ENCODE results near the gene PRDX5.
A peak's percentile ranks its signal among the peaks of the same experiment; 100 is the strongest.

Gene PRDX5

GRCh38 chr11:64305691-64306562 lies 12.0 kb upstream of the PRDX5 start:
- ChIA-PET CTCF (interaction anchor here (0.6 to 5.8 kb wide), 9 partner anchors 24 to 301 kb away, joined by 3 to 63 read pairs (median 3); no protein-coding TSS in a partner anchor), POLR2A (interaction anchor here (0.6 to 3.6 kb wide), 6 partner anchors 12 to 1192 kb away, joined by 3 to 43 read pairs (median 12); partner anchors contain the start of genes NUDT22, PRDX5, STIP1 and TRMT112)
- Histone ChIP-seq H3K9me3 (ENCODE audit: control insufficient read depth, insufficient read depth, low read depth, low read length) (no peaks in the 10 kb centered on the region), H3K27ac (ENCODE audit: extremely low read depth, low read depth, low read length) (peak overlapping the region; percentile 59; the same call in 1 of the 2 replicates), H3K4me1 (ENCODE audit: control insufficient read depth, insufficient read depth, low read length) (no peaks in the 10 kb centered on the region), H3K36me3 (ENCODE audit: control insufficient read depth in 2 of 2, insufficient read depth in 1 of 2, low read length in 2 of 2) (peaks cover 0 to 5% of the 10 kb centered on the region in 2 experiments; a peak in 1 of 3 replicates), H3K4me3 (ENCODE audit: low read depth, low read length) (peak overlapping the region; percentile 62)
- TF ChIP-seq ZXDB (tag by site-specific recombination; IDR thresholded peaks at IDR 0.05) (0 out of 2 replicates have a peak, but pooled peaks have one; percentile 51), ZNF335 (tag by site-specific recombination; conservative IDR thresholded peaks at IDR 0.05) (peak; percentile 70), ZBTB20 (tag by site-specific recombination; IDR thresholded peaks at IDR 0.05) (peak; percentile 89), ZBTB8A (tag by site-specific recombination; IDR thresholded peaks at IDR 0.05) (0 out of 2 replicates have a peak, but pooled peaks have one; percentile 11), GLIS1 (tag by site-specific recombination; IDR thresholded peaks at IDR 0.05) (peak; percentile 89), ZNF341 (tag by site-specific recombination; IDR thresholded peaks at IDR 0.05; ENCODE audit: low read depth) (peak; percentile 44), ZNF19 (tag by site-specific recombination; IDR thresholded peaks at IDR 0.05; ENCODE audit: low read depth) (no peak), REPIN1 (tag by site-specific recombination; IDR thresholded peaks at IDR 0.05; ENCODE audit: low read depth) (no peak), SP2 (tag by site-specific recombination; IDR thresholded peaks at IDR 0.05) (peak; percentile 52; the same call in 1 of the 2 replicates), HOXC10 (CRISPR knock-in tag; IDR thresholded peaks at IDR 0.05) (no peak), ZIC2 (tag by site-specific recombination; IDR thresholded peaks at IDR 0.05) (peak; percentile 50; the same call in 1 of the 2 replicates), SP3 (tag by site-specific recombination; IDR thresholded peaks at IDR 0.05) (peak; percentile 72), ZNF366 (tag by site-specific recombination; conservative IDR thresholded peaks at IDR 0.05) (0 out of 2 replicates have a peak, but pooled peaks have one; percentile 9), ZNF394 (tag by site-specific recombination; IDR thresholded peaks at IDR 0.05; ENCODE audit: borderline replicate concordance) (0 out of 2 replicates have a peak, but pooled peaks have one; percentile 9), ZNF596 (tag by site-specific recombination; IDR thresholded peaks at IDR 0.05) (0 out of 2 replicates have a peak, but pooled peaks have one; percentile 8), ZNF398 (tag by site-specific recombination; IDR thresholded peaks at IDR 0.05) (peak; percentile 76), ZNF692 (tag by site-specific recombination; IDR thresholded peaks at IDR 0.05) (peak; percentile 38; the same call in 1 of the 2 replicates), ZFP37 (tag by site-specific recombination; IDR thresholded peaks at IDR 0.05) (no peak), KLF10 (tag by site-specific recombination; IDR thresholded peaks at IDR 0.05) (peak; percentile 10; the same call in 1 of the 2 replicates), ZFHX2 (tag by site-specific recombination; conservative IDR thresholded peaks at IDR 0.05) (peak; percentile 35; the same call in 1 of the 2 replicates), GLIS2 (tag by site-specific recombination; IDR thresholded peaks at IDR 0.05) (peak; percentile 79), PRDM1 (tag by site-specific recombination; IDR thresholded peaks at IDR 0.05) (no peak), ZNF777 (tag by site-specific recombination; IDR thresholded peaks at IDR 0.05; ENCODE audit: borderline replicate concordance) (no peak), PATZ1 (tag by site-specific recombination; IDR thresholded peaks at IDR 0.05) (peak; percentile 63), ZBTB11 (tag by site-specific recombination; conservative IDR thresholded peaks at IDR 0.05; ENCODE audit: low read depth) (peak; percentile 38; the same call in 1 of the 2 replicates), BCL11B (tag by site-specific recombination; IDR thresholded peaks at IDR 0.05; ENCODE audit: low read depth) (peak; percentile 78), WT1 (tag by site-specific recombination; IDR thresholded peaks at IDR 0.05) (0 out of 2 replicates have a peak, but pooled peaks have one; percentile 10), ZNF48 (tag by site-specific recombination; IDR thresholded peaks at IDR 0.05) (no peak), ZNF140 (tag by site-specific recombination; IDR thresholded peaks at IDR 0.05) (no peak)

Measured in HEK293 (cell line).